ENCODE measurements around the gene ZNF442.
A peak's percentile ranks its signal among the peaks of the same experiment; 100 is the strongest.
"Not testable (repeated sequence)": the region's sequence is repeated elsewhere in the genome, so short reads cannot be mapped to it uniquely, and the experiment has no call there.

Gene ZNF442

GRCh38 chr19:12365236-12366162, at the start of gene ZNF442:
Gene ZNF442 (minus strand): TSS chr19:12365683. CDS start chr19:12363631, 2,052 bp downstream.
- H3K27ac ChIP-seq: peak within 1 kb of the TSS; percentile 79
- peak; percentile 78 for TF ChIP-seq CTCF (conservative IDR thresholded peaks at IDR 0.05)

GRCh38 chr19:12411893-12412292, 46.4 kb upstream of the ZNF442 start:
- no peak overlapping the region for H3K27ac ChIP-seq
- no peak for TF ChIP-seq CTCF (conservative IDR thresholded peaks at IDR 0.05)

GRCh38 chr19:12400633-12401502, 35.4 kb upstream of the ZNF442 start, which contains the start of gene ZNF799:
Gene ZNF799 (minus strand): TSS chr19:12401271. CDS start chr19:12401070, 201 bp downstream.
- peak within 1 kb of the TSS; percentile 87 for H3K27ac ChIP-seq
- TF ChIP-seq CTCF (conservative IDR thresholded peaks at IDR 0.05): peak; percentile 24; the same call in 1 of the 2 replicates

GRCh38 chr19:12399901-12400632, 34.6 kb upstream of the ZNF442 start:
- H3K27ac ChIP-seq: peak overlapping the region; percentile 87

GRCh38 chr19:12391148-12391547, 25.7 kb upstream of the ZNF442 start:
- not testable (repeated sequence) for H3K27ac ChIP-seq

GRCh38 chr19:12386365-12386764, 20.9 kb upstream of the ZNF442 start:
- not testable (repeated sequence) for H3K27ac ChIP-seq

- no peak for TF ChIP-seq CTCF (conservative IDR thresholded peaks at IDR 0.05)
- H3K27ac ChIP-seq: no peak overlapping the region
These were observed 14.9 kb upstream of the ZNF442 start for GRCh38 chr19:12380444-12380737.

GRCh38 chr19:12379732-12380443, 14.4 kb upstream of the ZNF442 start:
- no peak for TF ChIP-seq CTCF (conservative IDR thresholded peaks at IDR 0.05)
- no peak overlapping the region for H3K27ac ChIP-seq
